Fibroblast of lung (primary cell): ENCODE results near the gene XNDC1N.

Experiments used
- CTCF ChIP-seq, 2 donors: IDR thresholded peaks in 1 of 2; conservative IDR thresholded peaks in 1 of 2; 1 replicate in 1 of 2; 2 replicates in 1 of 2; pipeline ENCODE4 v1.5.1; 2011 to 2012; ENCODE audit warnings: low read length in 2 of 2, control low read depth in 1 of 2, inconsistent platforms in 1 of 2, low read depth in 1 of 2, mild to moderate bottlenecking in 1 of 2
- EZH2 ChIP-seq: IDR thresholded peaks from 2 replicates; pipeline ENCODE4 v1.5.1; 2012; ENCODE audit warnings: low read length, control low read depth, mild to moderate bottlenecking; ENCODE audit errors: missing control alignments

- no peak for TF ChIP-seq EZH2
- no peak for TF ChIP-seq CTCF (conservative IDR thresholded peaks at IDR 0.05 in 1 of 2, IDR thresholded peaks at IDR 0.05 in 1 of 2; ENCODE audit: low read depth in 1 of 2, low read length in 2 of 2)
Observed at GRCh38 chr11:71977090-71977489, 48.7 kb upstream of the XNDC1N start.
